SK-N-MC (cell line): ENCODE results near the gene LVRN.
A peak's percentile ranks its signal among the peaks of the same experiment; 100 is the strongest.

Experiments
- DNase-seq: peaks from one replicate; pipeline ENCODE4 v3.0.0-alpha.2; 2011; ENCODE audit warnings: low read depth, low spot score
- H3K27ac ChIP-seq: fragments of 200-600 bp; sonication (generic); 2 replicates; pipeline ENCODE4 v1.5.1; 2016; ENCODE audit warnings: mixed run types
- H3K36me3 ChIP-seq: fragments of 200-600 bp; sonication (generic); 2 replicates; pipeline ENCODE4 v1.6.1; 2017; ENCODE audit warnings: antibody characterized with exemption, low read length, mixed read lengths; ENCODE audit not compliant: insufficient read depth
- H3K4me3 ChIP-seq: fragments of 200-600 bp; sonication (generic); 2 replicates; pipeline ENCODE4 v1.5.1; 2016
- H3K9ac ChIP-seq: fragments of 200-600 bp; sonication (generic); 2 replicates; pipeline ENCODE4 v1.8.0; 2017; ENCODE audit warnings: mixed run types, mixed read lengths; ENCODE audit not compliant: insufficient read length
- H3K9me3 ChIP-seq: fragments of 200-600 bp; sonication (generic); 2 replicates; pipeline ENCODE4 v1.6.1; 2017; ENCODE audit warnings: low read depth, mild to moderate bottlenecking, antibody characterized with exemption, low read length, moderate library complexity, mixed read lengths
- EZH2 ChIP-seq: fragments of 200-600 bp; sonication (generic); IDR thresholded peaks from one replicate; pipeline ENCODE4 v1.6.1; 2017; ENCODE audit warnings: antibody characterized with exemption
- FOXP2 ChIP-seq: optimal IDR thresholded peaks from 2 replicates; pipeline ENCODE3; 2011; ENCODE audit warnings: mild to moderate bottlenecking, moderate library complexity; ENCODE audit not compliant: insufficient read depth; ENCODE audit errors: extremely low read length, control extremely low read depth
- POLR2AphosphoS5 ChIP-seq: IDR thresholded peaks from 2 replicates; pipeline ENCODE4 v1.6.1; 2012; ENCODE audit warnings: mild to moderate bottlenecking, low read depth, low read length, borderline replicate concordance

LVRN gene

GRCh38 chr5:115995351-115995750 lies 33.1 kb downstream of the LVRN start:
- DNase-seq: no peak
- no peak for TF ChIP-seq FOXP2
- no peak for TF ChIP-seq EZH2
- TF ChIP-seq POLR2AphosphoS5: no peak
- no peak overlapping the region for H3K27ac ChIP-seq

DNA sequence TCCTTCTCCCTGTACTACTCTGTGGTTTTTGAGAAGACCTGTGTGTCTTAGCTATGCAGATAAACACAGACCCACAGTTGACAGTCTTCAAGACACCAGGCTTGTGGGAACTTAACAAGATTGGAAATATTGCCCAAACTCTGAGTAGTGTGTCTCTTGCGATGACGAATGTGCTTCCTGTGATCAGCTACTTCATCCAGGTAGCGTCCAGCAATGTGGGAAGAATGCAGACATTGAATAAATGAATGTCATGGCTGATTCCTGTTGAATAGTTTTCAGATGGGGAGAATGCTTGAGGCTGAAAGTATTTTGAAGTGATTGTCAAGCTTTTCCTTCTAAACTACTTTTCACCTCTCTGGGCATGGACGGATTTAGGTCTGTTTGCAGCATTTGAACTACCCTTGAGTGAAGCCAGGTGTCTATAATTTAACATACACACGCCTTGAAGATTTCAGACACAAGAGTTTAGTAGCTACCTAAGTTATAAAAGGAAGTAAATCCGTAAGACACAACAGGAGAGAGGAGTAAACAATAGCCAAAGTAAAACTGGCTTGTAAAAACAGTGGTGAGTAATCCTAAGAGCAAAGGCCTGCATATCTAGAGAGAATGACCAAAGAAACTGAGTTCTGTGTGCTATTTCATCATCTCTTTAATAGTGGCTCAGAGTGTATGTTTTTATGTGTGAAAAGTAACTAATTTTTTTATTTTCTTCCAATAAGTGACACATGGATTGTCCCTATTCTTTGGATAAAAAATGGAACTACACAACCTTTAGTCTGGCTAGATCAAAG lies 40.0 kb downstream of the LVRN start:
- no peak overlapping the region for H3K9ac ChIP-seq
- no peak for DNase-seq
- no peak overlapping the region for H3K27ac ChIP-seq
- H3K36me3 ChIP-seq: no peaks in the 10 kb centered on the region
- H3K9me3 ChIP-seq: no peaks in the 10 kb centered on the region
- no peak for TF ChIP-seq FOXP2
- no peak for TF ChIP-seq POLR2AphosphoS5
- TF ChIP-seq EZH2: no peak
- H3K4me3 ChIP-seq: no peak overlapping the region

More at GRCh38 chr5:115995351-115995750, 33.1 kb downstream of the LVRN start:
- H3K4me3 ChIP-seq: no peak overlapping the region
- H3K9ac ChIP-seq: no peak overlapping the region
- no peaks in the 10 kb centered on the region for H3K36me3 ChIP-seq
- no peaks in the 10 kb centered on the region for H3K9me3 ChIP-seq

DNA sequence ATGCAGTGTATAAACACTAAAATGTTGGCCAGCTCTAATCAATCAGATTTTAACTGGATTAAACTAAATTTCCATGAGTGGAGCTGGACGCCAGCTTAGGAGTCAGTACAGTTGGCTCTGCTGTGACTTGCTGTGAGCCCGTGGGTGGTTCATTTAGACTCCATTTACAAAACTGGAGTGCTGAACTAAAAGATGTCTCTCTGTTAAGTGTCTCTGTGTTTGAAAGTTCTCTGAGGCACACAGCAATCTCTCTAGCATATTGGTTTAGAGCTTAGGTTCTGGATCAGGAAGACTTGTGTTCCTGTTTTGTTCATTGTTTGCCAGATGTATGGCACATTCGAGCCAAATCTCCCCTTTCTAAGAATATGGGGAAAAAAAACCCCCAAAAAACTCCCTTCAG lies 42.0 kb downstream of the LVRN start:
- no peak overlapping the region for H3K9ac ChIP-seq
- no peaks in the 10 kb centered on the region for H3K36me3 ChIP-seq
- no peak overlapping the region for H3K4me3 ChIP-seq
- no peaks in the 10 kb centered on the region for H3K9me3 ChIP-seq
- TF ChIP-seq EZH2 (no peak), POLR2AphosphoS5 (no peak), FOXP2 (no peak)
- no peak for DNase-seq
- no peak overlapping the region for H3K27ac ChIP-seq

GRCh38 chr5:116009806-116010205 lies 47.5 kb downstream of the LVRN start:
- no peak overlapping the region for H3K4me3 ChIP-seq
- H3K9ac ChIP-seq: no peak overlapping the region
- no peaks in the 10 kb centered on the region for H3K9me3 ChIP-seq
- DNase-seq: no peak
- no peak overlapping the region for H3K27ac ChIP-seq
- no peaks in the 10 kb centered on the region for H3K36me3 ChIP-seq
- no peak for TF ChIP-seq POLR2AphosphoS5
- no peak for TF ChIP-seq FOXP2
- no peak for TF ChIP-seq EZH2

DNA sequence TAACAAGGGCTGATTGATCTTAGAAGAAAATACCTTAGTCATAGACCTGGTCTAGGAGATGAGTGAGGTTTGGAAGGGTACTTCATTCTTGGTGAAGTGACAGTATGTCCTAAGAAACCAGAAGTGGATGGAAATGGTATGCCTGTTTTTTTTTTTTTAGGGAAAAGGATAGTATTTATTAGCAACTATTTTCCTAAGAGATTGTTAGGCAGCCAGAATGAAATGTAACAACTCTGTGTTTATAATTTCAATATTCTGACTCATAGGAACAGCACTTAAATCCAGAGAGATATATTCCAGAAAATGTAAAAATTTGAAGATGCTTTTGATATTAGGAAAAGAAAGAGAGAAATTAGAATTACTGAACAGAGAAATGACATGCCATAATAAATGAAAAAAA lies 48.8 kb downstream of the LVRN start:
- no peaks in the 10 kb centered on the region for H3K36me3 ChIP-seq
- H3K4me3 ChIP-seq: no peak overlapping the region
- no peak for DNase-seq
- no peaks in the 10 kb centered on the region for H3K9me3 ChIP-seq
- no peak for TF ChIP-seq FOXP2
- no peak for TF ChIP-seq POLR2AphosphoS5
- no peak for TF ChIP-seq EZH2
- no peak overlapping the region for H3K27ac ChIP-seq
- H3K9ac ChIP-seq: no peak overlapping the region

DNA sequence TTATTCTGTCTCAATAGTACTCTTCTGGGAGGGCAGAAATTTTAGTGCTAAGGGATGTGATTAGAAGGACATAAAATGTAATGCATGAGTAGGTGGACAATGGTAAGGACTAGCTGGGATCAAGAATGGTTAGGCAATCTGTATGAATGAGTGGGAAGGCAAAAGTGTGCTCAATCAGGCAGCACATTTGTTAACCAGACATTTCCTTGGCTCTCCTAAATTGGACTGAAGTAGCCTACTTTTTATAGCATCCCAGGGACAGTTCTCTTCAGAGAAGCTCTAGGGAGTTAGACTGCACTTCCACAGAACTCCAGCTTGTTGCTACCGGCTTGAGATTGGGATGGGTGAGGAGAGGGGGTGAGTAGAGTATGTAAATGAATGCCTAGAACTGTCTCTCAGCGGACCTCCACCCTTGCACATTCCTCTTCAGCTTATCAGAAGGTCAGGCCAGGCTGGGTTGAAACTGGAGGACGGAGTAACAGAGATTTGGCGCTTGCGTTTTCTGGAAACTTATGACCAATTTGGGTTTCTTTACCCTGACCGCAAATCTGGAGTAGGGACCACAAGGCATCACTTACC lies 51.0 kb downstream of the LVRN start:
- DNase-seq: no peak
- Histone ChIP-seq H3K27ac (no peak overlapping the region), H3K9me3 (no peaks in the 10 kb centered on the region), H3K9ac (no peak overlapping the region), H3K4me3 (no peak overlapping the region), H3K36me3 (no peaks in the 10 kb centered on the region)
- TF ChIP-seq EZH2: no peak
- TF ChIP-seq POLR2AphosphoS5: no peak

GRCh38 chr5:116013936-116014335 lies 51.7 kb downstream of the LVRN start:
- TF ChIP-seq EZH2: no peak
- TF ChIP-seq POLR2AphosphoS5: no peak
- TF ChIP-seq FOXP2: no peak
- no peak for DNase-seq
- no peaks in the 10 kb centered on the region for H3K36me3 ChIP-seq

GRCh38 chr5:116023619-116024018 lies 61.3 kb downstream of the LVRN start:
- Histone ChIP-seq H3K9me3 (no peaks in the 10 kb centered on the region), H3K4me3 (no peak overlapping the region), H3K27ac (peak overlapping the region; percentile 34; the same call in 1 of the 2 replicates), H3K9ac (no peak overlapping the region), H3K36me3 (no peaks in the 10 kb centered on the region)
- DNase-seq: no peak
- TF ChIP-seq POLR2AphosphoS5: no peak
- TF ChIP-seq FOXP2: no peak
- no peak for TF ChIP-seq EZH2

More at GRCh38 chr5:116013936-116014335, 51.7 kb downstream of the LVRN start:
- no peaks in the 10 kb centered on the region for H3K9me3 ChIP-seq
- no peak overlapping the region for H3K9ac ChIP-seq
- no peak overlapping the region for H3K4me3 ChIP-seq
- peak overlapping the region; percentile 50; the same call in 1 of the 2 replicates for H3K27ac ChIP-seq

- Histone ChIP-seq H3K4me3 (no peak overlapping the region), H3K36me3 (no peaks in the 10 kb centered on the region), H3K9ac (no peak overlapping the region), H3K27ac (no peak overlapping the region), H3K9me3 (no peaks in the 10 kb centered on the region)
- TF ChIP-seq FOXP2 (no peak), POLR2AphosphoS5 (no peak), EZH2 (no peak)
- DNase-seq: no peak
Measured at GRCh38 chr5:116025866-116026265, 63.6 kb downstream of the LVRN start.
